ENCODE measurements around the gene CEL. TPM values are rescaled to one million over a fixed set of nuclear protein-coding genes. Genes with fewer than 3 reads are reported as not detected.

The CEL gene
- total RNA-seq, 2 experiments from 2014 or later: 1.2 to 1.8 TPM

DNA sequence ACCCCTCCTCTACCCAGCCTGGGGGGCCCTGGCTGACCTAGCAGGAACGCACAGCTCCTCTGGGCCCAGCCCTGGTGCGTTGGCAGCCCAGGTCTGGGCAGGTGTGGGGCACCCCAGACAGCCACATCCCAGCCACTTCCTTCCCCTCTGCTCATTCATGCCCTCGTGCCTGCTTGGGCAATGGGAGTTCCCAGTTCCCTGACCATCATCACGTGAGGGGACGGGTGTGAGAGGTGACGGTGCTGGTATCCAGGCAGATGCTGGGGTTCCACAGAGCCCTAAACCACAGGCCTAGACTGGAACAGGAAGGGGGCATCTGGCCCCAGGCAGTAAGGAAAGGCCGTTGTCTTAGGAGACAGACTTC, 50.9 kb downstream of the CEL start:
- Histone ChIP-seq H3K27ac (ENCODE audit: low read depth, low read length, poor library complexity, severe bottlenecking) (no peak overlapping the region), H4K20me1 (ENCODE audit: insufficient read depth, low read length) (no peaks in the 10 kb centered on the region), H3K4me3 (ENCODE audit: low read depth, low read length, poor library complexity, severe bottlenecking) (no peak overlapping the region), H3K9me3 (ENCODE audit: low read length) (no peaks in the 10 kb centered on the region), H3K9me2 (ENCODE audit: insufficient read depth, low read length) (no peaks in the 10 kb centered on the region), H3K4me1 (ENCODE audit: insufficient read depth, low read length, poor library complexity, severe bottlenecking) (peaks cover 11% of the 10 kb centered on the region), H2AFZ (ENCODE audit: low read length) (no peak overlapping the region), H3K36me3 (ENCODE audit: insufficient read depth, low read length) (peaks cover 7% of the 10 kb centered on the region; the same call in 1 of the 2 replicates), H3K4me2 (ENCODE audit: low read length) (no peak overlapping the region), H3K79me2 (ENCODE audit: insufficient read depth, low read depth, low read length) (no peaks in the 10 kb centered on the region)
- intact Hi-C loops (cut with micrococcal nuclease; ENCODE audit: unreplicated experiment): no loop called here
- TF ChIP-seq EZH2phosphoT487 (IDR thresholded peaks at IDR 0.05; ENCODE audit: borderline replicate concordance, low read depth, low read length): no peak
- TF ChIP-seq, protein P1, sequence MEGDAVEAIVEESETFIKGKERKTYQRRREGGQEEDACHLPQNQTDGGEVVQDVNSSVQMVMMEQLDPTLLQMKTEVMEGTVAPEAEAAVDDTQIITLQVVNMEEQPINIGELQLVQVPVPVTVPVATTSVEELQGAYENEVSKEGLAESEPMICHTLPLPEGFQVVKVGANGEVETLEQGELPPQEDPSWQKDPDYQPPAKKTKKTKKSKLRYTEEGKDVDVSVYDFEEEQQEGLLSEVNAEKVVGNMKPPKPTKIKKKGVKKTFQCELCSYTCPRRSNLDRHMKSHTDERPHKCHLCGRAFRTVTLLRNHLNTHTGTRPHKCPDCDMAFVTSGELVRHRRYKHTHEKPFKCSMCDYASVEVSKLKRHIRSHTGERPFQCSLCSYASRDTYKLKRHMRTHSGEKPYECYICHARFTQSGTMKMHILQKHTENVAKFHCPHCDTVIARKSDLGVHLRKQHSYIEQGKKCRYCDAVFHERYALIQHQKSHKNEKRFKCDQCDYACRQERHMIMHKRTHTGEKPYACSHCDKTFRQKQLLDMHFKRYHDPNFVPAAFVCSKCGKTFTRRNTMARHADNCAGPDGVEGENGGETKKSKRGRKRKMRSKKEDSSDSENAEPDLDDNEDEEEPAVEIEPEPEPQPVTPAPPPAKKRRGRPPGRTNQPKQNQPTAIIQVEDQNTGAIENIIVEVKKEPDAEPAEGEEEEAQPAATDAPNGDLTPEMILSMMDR (conservative IDR thresholded peaks at IDR 0.05; ENCODE audit: low read length): no peak
- no TSS peak for BruUV-seq (replicated peaks)
- POLR2A ChIA-PET: no interaction called here
- CTCF ChIA-PET (ENCODE audit: unreplicated experiment): no interaction called here
- DNase-seq (ENCODE audit: low spot score): no peak

DNA sequence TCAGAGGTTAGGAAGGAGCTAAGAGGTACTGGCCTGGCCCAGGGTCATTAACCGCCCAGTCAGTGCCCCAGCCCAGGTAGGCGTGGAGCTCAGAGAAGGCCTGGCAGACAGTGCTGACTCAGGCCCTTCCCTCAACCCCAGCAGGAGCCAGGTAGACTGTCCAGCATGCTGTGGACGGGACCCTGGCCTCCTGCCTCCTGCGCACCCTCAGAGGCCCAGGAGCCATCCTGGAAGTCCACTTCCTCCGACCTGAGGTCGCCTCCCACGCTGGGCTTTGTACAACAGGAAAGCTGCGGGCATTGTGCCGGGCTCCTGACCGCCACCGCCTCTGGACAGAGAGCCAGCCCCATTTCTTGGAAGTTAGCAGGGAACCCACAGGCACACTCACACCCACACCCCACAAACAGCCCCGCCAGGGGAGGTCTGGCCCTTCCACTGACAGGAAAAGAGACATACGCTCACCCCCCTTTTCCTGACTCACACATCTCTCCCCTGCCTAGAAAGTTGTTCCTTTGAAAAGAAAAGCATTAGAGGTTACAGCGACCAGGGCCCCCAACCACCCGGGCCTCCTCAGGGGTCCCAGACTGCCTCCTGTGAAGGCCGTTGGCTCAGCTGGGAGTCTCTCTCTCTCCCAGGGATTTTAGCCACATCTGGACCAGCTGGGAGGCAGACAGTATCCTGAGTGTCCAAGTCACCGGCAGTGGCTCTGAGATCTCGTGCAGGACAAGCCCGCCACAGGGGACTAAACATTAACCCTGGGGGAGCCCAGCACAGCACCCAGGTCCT, 51.6 kb downstream of the CEL start:
- no peaks in the 10 kb centered on the region for H3K9me3 ChIP-seq (ENCODE audit: low read length)
- POLR2A ChIA-PET: no interaction called here
- no peak overlapping the region for H3K27ac ChIP-seq (ENCODE audit: low read depth, low read length, poor library complexity, severe bottlenecking)
- H3K36me3 ChIP-seq (ENCODE audit: insufficient read depth, low read length): peaks cover 3% of the 10 kb centered on the region; the same call in 1 of the 2 replicates
- no peak overlapping the region for H3K4me2 ChIP-seq (ENCODE audit: low read length)
- BruUV-seq (replicated peaks): no TSS peak
- H3K4me3 ChIP-seq (ENCODE audit: low read depth, low read length, poor library complexity, severe bottlenecking): no peak overlapping the region
- H4K20me1 ChIP-seq (ENCODE audit: insufficient read depth, low read length): no peaks in the 10 kb centered on the region; the same call in 1 of the 2 replicates
- no peak for DNase-seq (ENCODE audit: low spot score)
- intact Hi-C loops (cut with micrococcal nuclease; ENCODE audit: unreplicated experiment): no loop called here
- H3K9me2 ChIP-seq (ENCODE audit: insufficient read depth, low read length): no peaks in the 10 kb centered on the region
- CTCF ChIA-PET (ENCODE audit: unreplicated experiment): no interaction called here
- TF ChIP-seq EZH2phosphoT487 (IDR thresholded peaks at IDR 0.05; ENCODE audit: borderline replicate concordance, low read depth, low read length): no peak
- TF ChIP-seq, protein P1 (conservative IDR thresholded peaks at IDR 0.05; ENCODE audit: low read length): no peak
- H3K79me2 ChIP-seq (ENCODE audit: insufficient read depth, low read depth, low read length): no peaks in the 10 kb centered on the region
- H3K4me1 ChIP-seq (ENCODE audit: insufficient read depth, low read length, poor library complexity, severe bottlenecking): peaks cover 11% of the 10 kb centered on the region
- H2AFZ ChIP-seq (ENCODE audit: low read length): no peak overlapping the region
